Skin epidermis (tissue), 12 donors: Measurements from ENCODE around the gene IP6K3.

ENCODE experiments used
- H3K27ac ChIP-seq, 21 experiments: fragments of 200-600 bp; sonication (generic) in 11 of 21; one replicate each; pipeline ENCODE4 v1.5.0; 2020; ENCODE audit warnings: mild to moderate bottlenecking in 3 of 21, inconsistent platforms in 2 of 21, moderate library complexity in 2 of 21
- H3K4me3 ChIP-seq, 7 experiments: fragments of 200-600 bp; sonication (generic) in 2 of 7; one replicate each; pipeline ENCODE4 v1.5.0; 2020; ENCODE audit warnings: inconsistent platforms in 2 of 7, mild to moderate bottlenecking in 2 of 7, moderate library complexity in 1 of 7

The IP6K3 gene

GRCh38 chr6:33710296-33711121 lies 36.2 kb downstream of the IP6K3 start:
- peak overlapping the region in 17 of 21 experiments; percentile 89 to 98 (median 95) for H3K27ac ChIP-seq

GRCh38 chr6:33709605-33710295 lies 37.0 kb downstream of the IP6K3 start:
- H3K27ac ChIP-seq = peak overlapping the region in 4 of 21 experiments; percentile 0 to 94 (median 18)
- H3K4me3 ChIP-seq = no peak overlapping the region

More at GRCh38 chr6:33710296-33711121, 36.2 kb downstream of the IP6K3 start:
- peak overlapping the region; percentile 51 to 86 (median 71) for H3K4me3 ChIP-seq

GRCh38 chr6:33708516-33709204 lies 38.0 kb downstream of the IP6K3 start:
- Histone ChIP-seq H3K27ac (no peak overlapping the region), H3K4me3 (no peak overlapping the region)

GRCh38 chr6:33707771-33708170 lies 38.9 kb downstream of the IP6K3 start:
- Histone ChIP-seq H3K27ac (no peak overlapping the region), H3K4me3 (no peak overlapping the region)

- H3K27ac ChIP-seq = no peak overlapping the region
- no peak overlapping the region for H3K4me3 ChIP-seq
Measured at GRCh38 chr6:33705955-33706725, 40.6 kb downstream of the IP6K3 start.

- no peak overlapping the region for H3K27ac ChIP-seq
Measured at GRCh38 chr6:33705268-33705885, 41.3 kb downstream of the IP6K3 start.

GRCh38 chr6:33704215-33705066 lies 42.3 kb downstream of the IP6K3 start:
- Histone ChIP-seq H3K27ac (no peak overlapping the region), H3K4me3 (no peak overlapping the region)

More at GRCh38 chr6:33705268-33705885, 41.3 kb downstream of the IP6K3 start:
- no peak overlapping the region for H3K4me3 ChIP-seq

GRCh38 chr6:33702345-33702977 lies 44.2 kb downstream of the IP6K3 start:
- no peak overlapping the region for H3K4me3 ChIP-seq
- peak overlapping the region in 2 of 21 experiments; percentile 12 to 34 for H3K27ac ChIP-seq

- peak overlapping the region in 13 of 21 experiments; percentile 5 to 86 (median 22) for H3K27ac ChIP-seq
- H3K4me3 ChIP-seq = no peak overlapping the region
Measured at GRCh38 chr6:33700391-33701050, 46.2 kb downstream of the IP6K3 start.

GRCh38 chr6:33699739-33700138 lies 47.0 kb downstream of the IP6K3 start:
- Histone ChIP-seq H3K27ac (peak overlapping the region in 15 of 21 experiments; percentile 6 to 86 (median 45)), H3K4me3 (no peak overlapping the region)

GRCh38 chr6:33699131-33699530 lies 47.6 kb downstream of the IP6K3 start:
- Histone ChIP-seq H3K4me3 (no peak overlapping the region), H3K27ac (peak overlapping the region in 17 of 21 experiments; percentile 15 to 86 (median 43))

- H3K27ac ChIP-seq = peak overlapping the region in 16 of 21 experiments; percentile 9 to 86 (median 39)
- H3K4me3 ChIP-seq = no peak overlapping the region
Measured at GRCh38 chr6:33698494-33698893, 48.2 kb downstream of the IP6K3 start.

GRCh38 chr6:33697845-33698244 lies 48.9 kb downstream of the IP6K3 start:
- peak overlapping the region in 8 of 21 experiments; percentile 10 to 91 (median 73) for H3K27ac ChIP-seq

GRCh38 chr6:33696548-33697518 lies 49.9 kb downstream of the IP6K3 start:
- H3K4me3 ChIP-seq = no peak overlapping the region
- H3K27ac ChIP-seq = peak overlapping the region in 17 of 21 experiments; percentile 30 to 91 (median 55)

More at GRCh38 chr6:33697845-33698244, 48.9 kb downstream of the IP6K3 start:
- H3K4me3 ChIP-seq = no peak overlapping the region

GRCh38 chr6:33696076-33696475 lies 50.6 kb downstream of the IP6K3 start:
- Histone ChIP-seq H3K4me3 (no peak overlapping the region), H3K27ac (peak overlapping the region in 17 of 21 experiments; percentile 23 to 91 (median 73))

GRCh38 chr6:33695451-33695887 lies 51.2 kb downstream of the IP6K3 start:
- peak overlapping the region in 18 of 21 experiments; percentile 26 to 91 (median 75) for H3K27ac ChIP-seq

More at GRCh38 chr6:33695451-33695887, 51.2 kb downstream of the IP6K3 start:
- H3K4me3 ChIP-seq = no peak overlapping the region
